Endodermal cell (in vitro differentiated cells): ENCODE measurements around the gene KIF1A. TPM values are rescaled to one million over a fixed set of nuclear protein-coding genes. Genes with fewer than 3 reads are reported as not detected.
"Not testable (repeated sequence)": the region's sequence is repeated elsewhere in the genome, so short reads cannot be mapped to it uniquely, and the experiment has no call there.

Experiments
- DNase-seq: peaks from one replicate; pipeline ENCODE4 v3.0.0-alpha.2; 2017
- H3K27ac ChIP-seq: 2 replicates; pipeline ENCODE4 v1.5.1; 2013; ENCODE audit warnings: mild to moderate bottlenecking, low read depth, low read length, moderate library complexity
- H3K27me3 ChIP-seq: 2 replicates; pipeline ENCODE4 v1.6.1; 2013; ENCODE audit warnings: mild to moderate bottlenecking, low read length, moderate library complexity; ENCODE audit not compliant: insufficient read depth, control insufficient read depth, poor library complexity, severe bottlenecking
- H3K36me3 ChIP-seq: 2 replicates; pipeline ENCODE4 v1.7.0; 2013; ENCODE audit warnings: mild to moderate bottlenecking, low read length, moderate library complexity; ENCODE audit not compliant: control insufficient read depth, insufficient read depth
- H3K4me1 ChIP-seq: one replicate; pipeline ENCODE4 v1.7.0; 2013; ENCODE audit warnings: low read length; ENCODE audit not compliant: control insufficient read depth, insufficient read depth
- H3K4me3 ChIP-seq: 2 replicates; pipeline ENCODE4 v1.5.1; 2013; ENCODE audit warnings: mild to moderate bottlenecking, low read length, moderate library complexity
- H3K9ac ChIP-seq: 2 replicates; pipeline ENCODE4 v1.6.1; 2013; ENCODE audit warnings: mild to moderate bottlenecking, low read length, moderate library complexity; ENCODE audit not compliant: poor library complexity, severe bottlenecking; ENCODE audit errors: extremely low read depth
- H3K9me3 ChIP-seq: 2 replicates; pipeline ENCODE4 v1.6.1; 2013; ENCODE audit warnings: mild to moderate bottlenecking, low read length, moderate library complexity; ENCODE audit not compliant: control insufficient read depth
- H3K27ac Mint-ChIP-seq: 2 replicates; pipeline ENCODE4 v1.8.0; 2020; ENCODE audit warnings: mixed read lengths
- H3K27me3 Mint-ChIP-seq: 2 replicates; pipeline ENCODE4 v1.8.0; 2021; ENCODE audit warnings: mild to moderate bottlenecking, mixed read lengths; ENCODE audit not compliant: insufficient read depth
- H3K36me3 Mint-ChIP-seq: 2 replicates; pipeline ENCODE4 v1.8.0; 2020; ENCODE audit warnings: low read depth, mixed read lengths
- H3K4me1 Mint-ChIP-seq: 2 replicates; pipeline ENCODE4 v1.8.0; 2020; ENCODE audit warnings: mixed read lengths
- H3K4me3 Mint-ChIP-seq: 2 replicates; pipeline ENCODE4 v1.8.0; 2020; ENCODE audit warnings: mild to moderate bottlenecking, moderate library complexity, mixed read lengths
- H3K9me3 Mint-ChIP-seq: 2 replicates; pipeline ENCODE4 v1.8.0; 2020; ENCODE audit warnings: mild to moderate bottlenecking, mixed read lengths
- CTCF ChIP-seq: fragments of 200-600 bp; sonication (generic); conservative IDR thresholded peaks from 2 replicates; pipeline ENCODE4 v1.5.0; 2021; ENCODE audit warnings: antibody characterized with exemption, mild to moderate bottlenecking
- WGBS, 2 experiments: methylation state at CpG; one replicate each; pipeline versions ENCODE4 v1.1.5 to v1.1.7; 2013; ENCODE audit warnings: missing lambda C conversion rate in 2 of 2, mixed read lengths in 1 of 2; ENCODE audit not compliant: insufficient coverage in 1 of 2, insufficient read length in 1 of 2; 5-methylcytosine and 5-hydroxymethylcytosine counted together
- total RNA-seq, 2 donors: library from RNA; stranded (reverse); fragmentation: NEBNext Ultra II Directional in 1 of 2; extraction: Animal tissue kit (Norgen Biotek cat#: 25700) in 1 of 2; gene quantifications; 2 replicates in 1 of 2; 3 replicates in 1 of 2; pipeline ENCODE4 v1.2.1, GENCODE V29; 2021

KIF1A gene
- total RNA-seq, 2 donors from 2014 or later, result 58.8 to 83.1 TPM

- H3K4me1 Mint-ChIP-seq, result peaks cover 6% of the 10 kb centered on the region
- no peak overlapping the region for H3K27ac Mint-ChIP-seq
- 83 to 87% methylated on average over 8 to 10 of the region's 10 CpGs for WGBS, 2 experiments
- Histone ChIP-seq H3K9ac (no peak overlapping the region), H3K27me3 (no peaks in the 10 kb centered on the region), H3K4me1 (no peaks in the 10 kb centered on the region), H3K9me3 (no peaks in the 10 kb centered on the region), H3K27ac (no peak overlapping the region), H3K36me3 (no peaks in the 10 kb centered on the region), H3K4me3 (no peak overlapping the region)
- H3K36me3 Mint-ChIP-seq, result no peaks in the 10 kb centered on the region
- H3K27me3 Mint-ChIP-seq, result no peaks in the 10 kb centered on the region
- no peaks in the 10 kb centered on the region for H3K9me3 Mint-ChIP-seq
- peak; percentile 62 for TF ChIP-seq CTCF
- DNase-seq, result peak; percentile 78
- H3K4me3 Mint-ChIP-seq, result no peak overlapping the region
These were observed 134.1 kb downstream of the KIF1A start for GRCh38 chr2:240685771-240686371.

GRCh38 chr2:240683980-240684728 is 135.9 kb downstream of the KIF1A start:
- 88 to 93% methylated on average over 9 to 14 of the region's 15 CpGs for WGBS, 2 experiments
- not testable (repeated sequence) for H3K4me1 Mint-ChIP-seq, H3K4me3 ChIP-seq, H3K4me3 Mint-ChIP-seq, H3K9me3 ChIP-seq, H3K36me3 Mint-ChIP-seq, H3K4me1 ChIP-seq, H3K27me3 ChIP-seq, H3K27ac Mint-ChIP-seq, H3K27me3 Mint-ChIP-seq, H3K9me3 Mint-ChIP-seq, H3K27ac ChIP-seq, H3K9ac ChIP-seq, DNase-seq, H3K36me3 ChIP-seq

GRCh38 chr2:240683329-240683979 is 136.6 kb downstream of the KIF1A start:
- not testable (repeated sequence) for H3K9me3 ChIP-seq, H3K9me3 Mint-ChIP-seq, H3K36me3 Mint-ChIP-seq, H3K36me3 ChIP-seq, H3K27me3 Mint-ChIP-seq, H3K4me1 Mint-ChIP-seq, H3K9ac ChIP-seq, H3K4me3 Mint-ChIP-seq, H3K27ac ChIP-seq, H3K4me1 ChIP-seq, DNase-seq, H3K27me3 ChIP-seq, H3K4me3 ChIP-seq, H3K27ac Mint-ChIP-seq
- WGBS, 2 experiments, result 93% methylated on average over 4 of the region's 15 CpGs; no CpG with 5 or more reads in 1 of the 2 experiments

- not testable (repeated sequence) for H3K36me3 Mint-ChIP-seq, H3K27me3 Mint-ChIP-seq, H3K36me3 ChIP-seq, H3K9me3 Mint-ChIP-seq, H3K4me3 Mint-ChIP-seq, H3K27ac Mint-ChIP-seq, H3K9ac ChIP-seq, H3K27me3 ChIP-seq, H3K4me1 ChIP-seq, H3K9me3 ChIP-seq, H3K27ac ChIP-seq, H3K4me1 Mint-ChIP-seq, H3K4me3 ChIP-seq
- peak; percentile 41 for DNase-seq
- WGBS, 2 experiments, result 89% methylated on average over 9 to 24 of the region's 37 CpGs
These were observed 137.4 kb downstream of the KIF1A start, which contains the start of gene AQP12B for GRCh38 chr2:240682431-240683224. Gene AQP12B, minus strand, starts transcription at chr2:240682885. Its CDS starts 48 bp downstream, at chr2:240682837.

- not testable (repeated sequence) for H3K4me1 Mint-ChIP-seq, H3K9me3 ChIP-seq, H3K27me3 ChIP-seq, H3K4me3 ChIP-seq, H3K9me3 Mint-ChIP-seq, H3K27ac Mint-ChIP-seq, H3K4me3 Mint-ChIP-seq, H3K36me3 Mint-ChIP-seq, H3K27me3 Mint-ChIP-seq, H3K9ac ChIP-seq, H3K27ac ChIP-seq, DNase-seq, H3K36me3 ChIP-seq, H3K4me1 ChIP-seq
- WGBS, 2 experiments, result 67% methylated on average over 1 of the region's 11 CpGs; no CpG with 5 or more reads in 1 of the 2 experiments
These were observed 139.8 kb downstream of the KIF1A start for GRCh38 chr2:240680185-240680584.

DNA sequence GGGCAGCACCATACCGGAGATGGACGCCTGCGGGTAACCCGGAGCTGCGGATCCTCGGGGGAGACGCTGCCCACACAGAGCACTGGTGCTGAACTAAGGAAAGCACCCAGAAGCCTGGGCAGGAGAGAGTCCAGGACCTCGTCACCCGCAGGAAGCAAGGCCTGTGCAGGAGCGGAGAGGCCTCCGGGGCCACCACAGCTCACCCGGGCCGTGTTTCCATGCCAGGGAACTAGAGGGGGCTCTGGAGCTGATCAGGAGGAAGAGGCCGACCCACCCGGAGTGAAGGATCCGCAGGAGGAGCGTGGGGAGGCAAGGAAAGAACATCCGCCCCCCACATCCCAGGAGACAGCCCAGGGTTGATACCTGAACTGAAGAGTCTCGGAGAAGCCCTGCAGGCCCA is 141.1 kb downstream of the KIF1A start:
- WGBS, 2 experiments, result no CpG with 5 or more reads among the region's 19 CpGs
- not testable (repeated sequence) for H3K27me3 Mint-ChIP-seq, H3K4me1 ChIP-seq

More for the DNA sequence above, 141.1 kb downstream of the KIF1A start:
- H3K9me3 ChIP-seq, H3K4me3 ChIP-seq, H3K27me3 ChIP-seq, H3K4me3 Mint-ChIP-seq, H3K9me3 Mint-ChIP-seq, H3K27ac ChIP-seq, H3K36me3 ChIP-seq, H3K9ac ChIP-seq, H3K27ac Mint-ChIP-seq, DNase-seq, H3K36me3 Mint-ChIP-seq, H3K4me1 Mint-ChIP-seq: not testable (repeated sequence)
